GM19035 (cell line): Measurements from ENCODE around the gene CXCL16.

Experiments used
- ATAC-seq: cut with Tn5 transposase; IDR thresholded peaks from one replicate; pipeline ENCODE4 v1.9.1; 2021; ENCODE audit not compliant: unreplicated experiment

The CXCL16 gene

DNA sequence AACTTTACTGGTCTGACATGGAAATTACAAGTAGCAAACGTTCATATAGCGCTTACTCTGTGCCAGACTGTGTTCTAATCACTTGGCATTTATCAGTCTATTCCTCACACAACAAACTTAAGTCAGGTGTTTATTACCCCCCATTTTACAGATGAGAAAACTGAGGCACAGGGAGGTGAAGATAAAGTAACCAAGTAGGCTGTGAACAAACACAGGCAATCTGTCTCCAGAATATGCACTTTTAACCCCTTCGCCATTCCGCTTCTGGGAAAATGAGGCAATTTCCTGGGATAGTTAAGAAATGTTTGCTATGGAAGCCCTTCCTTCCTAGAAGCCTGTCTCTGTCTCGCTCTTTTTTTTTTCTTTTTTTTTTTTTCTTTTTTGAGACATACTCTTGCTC, 12.2 kb upstream of the CXCL16 start:
- ATAC-seq = no peak

DNA sequence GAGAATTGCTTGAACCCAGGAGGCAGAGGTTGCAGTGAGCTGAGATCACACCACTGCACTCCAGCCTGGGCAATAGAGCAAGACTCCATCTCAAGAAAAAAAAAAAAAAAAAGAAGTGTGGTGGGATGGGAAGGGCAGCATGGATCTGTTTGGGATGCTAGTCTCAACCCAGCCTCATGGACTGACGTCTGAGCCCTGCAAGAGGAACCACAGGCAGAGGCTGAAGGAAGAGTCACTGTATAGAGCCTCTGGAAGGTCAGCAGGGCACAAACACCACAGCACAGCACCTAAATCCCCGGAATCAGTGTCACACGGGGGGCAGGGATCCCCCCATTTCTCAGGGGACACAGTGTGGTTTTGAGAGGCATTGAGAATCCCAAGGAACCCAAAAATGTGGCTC, 10.9 kb upstream of the CXCL16 start:
- no peak for ATAC-seq

GRCh38 chr17:4748686-4749085, 9.0 kb upstream of the CXCL16 start:
- ATAC-seq = no peak

DNA sequence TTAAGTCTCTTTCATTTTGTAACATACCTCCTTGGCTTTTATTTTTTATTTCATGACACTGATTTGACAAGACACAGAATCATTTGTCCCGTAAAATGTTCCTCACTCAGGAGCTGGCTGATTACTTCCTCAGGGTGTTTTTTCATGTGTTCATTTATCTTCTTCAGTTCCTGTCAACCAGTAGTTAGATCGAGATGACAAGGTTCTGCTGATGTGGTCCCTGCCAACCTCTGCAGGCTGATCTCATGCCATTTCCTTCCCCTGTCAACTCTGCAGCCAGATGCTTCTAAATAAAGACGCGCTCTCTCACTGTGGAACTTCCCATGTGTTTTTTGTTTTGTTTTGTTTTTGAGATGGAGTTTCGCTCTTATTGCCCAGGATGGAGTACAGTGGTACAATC, 8.1 kb upstream of the CXCL16 start:
- no peak for ATAC-seq

DNA sequence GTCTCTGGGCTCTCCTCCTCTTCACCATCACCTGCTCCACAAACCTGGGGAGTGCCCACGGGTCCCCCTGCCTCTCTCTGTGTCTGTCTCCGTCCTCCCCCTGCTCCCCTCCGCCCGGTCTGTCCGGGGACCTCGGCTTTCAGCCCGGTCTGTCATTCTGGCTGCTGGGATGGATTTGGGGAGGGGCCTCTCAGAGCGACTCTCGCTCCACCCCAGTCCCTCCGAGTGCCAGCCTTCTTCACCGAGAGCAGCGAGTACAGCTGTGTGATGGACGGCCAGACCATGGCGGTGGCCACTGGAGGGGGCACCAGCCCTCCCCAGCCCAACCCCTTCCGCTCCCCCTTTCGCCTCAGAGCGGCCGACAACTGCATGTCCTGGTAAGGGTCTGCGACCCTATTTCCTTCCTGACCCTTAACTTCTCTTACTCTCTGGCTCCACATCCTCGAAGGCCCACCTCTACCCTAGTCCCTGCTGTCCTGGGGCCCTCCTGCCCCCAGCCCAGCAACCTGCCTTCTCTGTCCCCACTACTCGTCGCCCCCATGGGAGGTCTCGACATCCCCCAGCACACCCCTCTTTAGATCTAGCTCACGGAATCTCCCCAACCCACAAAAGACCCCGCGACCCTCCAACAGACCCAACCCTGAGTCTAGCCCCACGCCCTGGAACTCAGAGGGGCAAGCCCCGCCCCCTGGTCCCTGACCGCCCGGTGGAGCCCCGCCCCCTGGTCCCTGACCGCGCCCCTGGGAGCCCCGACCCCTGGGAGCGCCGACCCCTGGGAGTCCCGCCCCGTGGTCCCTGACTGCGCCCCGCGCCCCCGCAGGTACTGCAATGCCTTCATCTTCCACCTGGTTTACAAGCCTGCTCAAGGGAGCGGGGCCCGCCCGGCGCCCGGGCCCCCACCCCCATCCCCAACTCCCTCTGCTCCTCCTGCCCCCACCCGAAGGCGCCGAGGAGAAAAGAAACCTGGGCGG, 5.6 kb upstream of the CXCL16 start:
- no peak for ATAC-seq

DNA sequence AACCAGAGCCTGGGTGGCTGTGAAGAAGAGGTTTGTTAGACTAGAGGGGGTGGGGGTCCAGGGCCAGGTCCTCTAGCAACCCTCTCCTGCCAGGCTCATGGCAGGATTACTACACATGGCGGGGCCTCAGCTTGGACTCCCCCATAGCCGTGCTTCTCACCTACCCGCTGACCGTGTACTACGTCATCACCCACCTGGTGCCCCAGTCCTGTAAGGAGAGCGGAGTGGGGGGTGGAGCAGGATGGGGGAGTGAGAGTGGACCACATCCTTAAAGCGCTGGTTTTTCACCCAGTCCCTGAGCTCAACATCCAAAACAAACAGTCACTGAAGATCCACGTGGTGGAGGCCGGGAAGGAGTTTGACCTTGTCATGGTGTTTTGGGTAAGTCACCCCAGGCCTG, 4.2 kb upstream of the CXCL16 start:
- no peak for ATAC-seq

- ATAC-seq = no peak
Observed at GRCh38 chr17:4743216-4743615, 3.5 kb upstream of the CXCL16 start.

- ATAC-seq = no peak
Observed at GRCh38 chr17:4742629-4743028, 2.9 kb upstream of the CXCL16 start.

DNA sequence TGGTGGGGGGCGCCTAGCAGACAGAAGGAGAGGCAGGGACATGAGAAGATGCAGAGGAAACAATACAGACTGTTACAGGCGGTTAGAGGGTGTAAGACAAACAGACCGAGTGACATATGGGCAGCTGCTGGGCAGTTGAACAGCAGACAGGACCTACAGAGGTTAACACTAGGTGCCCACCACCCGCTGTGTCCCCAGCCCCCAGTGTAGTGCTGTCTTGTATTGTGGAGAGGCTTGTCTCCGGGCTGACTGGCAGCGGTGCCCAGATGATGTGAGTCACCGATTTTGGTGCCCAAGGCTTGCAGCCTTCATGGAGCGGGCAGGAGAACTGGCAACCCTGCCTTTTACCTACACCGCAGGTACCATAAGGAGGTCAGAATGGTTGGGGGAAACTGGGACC, 2.4 kb upstream of the CXCL16 start:
- no peak for ATAC-seq

DNA sequence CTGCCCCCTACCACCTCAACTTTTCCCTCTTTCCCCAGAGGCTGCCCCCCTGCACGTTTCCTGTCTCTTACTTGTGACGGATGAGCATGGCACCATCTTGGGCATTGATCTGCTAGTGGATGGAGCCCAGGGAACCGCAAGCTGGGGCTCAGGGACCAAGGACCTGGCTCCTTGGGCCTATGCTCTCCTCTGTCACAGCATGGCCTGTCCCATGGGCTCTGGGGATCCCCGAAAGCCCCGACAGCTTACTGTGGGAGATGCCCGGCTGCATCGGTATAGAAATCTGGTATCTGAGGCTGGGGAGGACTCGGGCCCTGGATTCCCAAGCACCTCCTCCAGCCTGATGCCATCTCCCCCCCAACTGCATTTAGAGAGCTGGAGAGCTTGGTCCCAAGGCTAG, 1.8 kb upstream of the CXCL16 start:
- no peak for ATAC-seq

GRCh38 chr17:4740584-4740983, 856 bp upstream of the CXCL16 start:
- no peak for ATAC-seq

DNA sequence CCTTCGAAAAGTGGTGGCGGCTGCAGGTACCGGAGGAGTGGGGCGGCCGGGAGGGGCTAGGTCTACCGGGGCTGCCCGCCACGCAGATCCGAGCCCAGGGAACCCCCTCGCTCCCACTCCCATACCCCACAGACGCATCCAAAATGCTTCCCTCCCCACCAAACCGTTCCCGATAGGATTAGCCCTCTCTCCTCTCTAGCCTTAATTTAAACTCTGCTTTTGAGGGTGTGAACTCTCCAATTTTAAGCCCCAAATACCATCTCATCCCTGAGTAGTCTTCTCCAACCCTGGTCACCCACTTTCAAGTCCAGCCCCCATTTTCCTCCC, 260 bp upstream of the CXCL16 start:
- no peak for ATAC-seq

GRCh38 chr17:4738136-4739121, 1.3 kb downstream of the CXCL16 start:
- no peak for ATAC-seq

GRCh38 chr17:4735876-4736651, 3.7 kb downstream of the CXCL16 start:
- no peak for ATAC-seq

- no peak for ATAC-seq
Observed at GRCh38 chr17:4734857-4735475, 4.8 kb downstream of the CXCL16 start.

- ATAC-seq = no peak
Observed at GRCh38 chr17:4733073-4733531, 6.6 kb downstream of the CXCL16 start.

- no peak for ATAC-seq
Observed at GRCh38 chr17:4728124-4728523, 11.6 kb downstream of the CXCL16 start.

DNA sequence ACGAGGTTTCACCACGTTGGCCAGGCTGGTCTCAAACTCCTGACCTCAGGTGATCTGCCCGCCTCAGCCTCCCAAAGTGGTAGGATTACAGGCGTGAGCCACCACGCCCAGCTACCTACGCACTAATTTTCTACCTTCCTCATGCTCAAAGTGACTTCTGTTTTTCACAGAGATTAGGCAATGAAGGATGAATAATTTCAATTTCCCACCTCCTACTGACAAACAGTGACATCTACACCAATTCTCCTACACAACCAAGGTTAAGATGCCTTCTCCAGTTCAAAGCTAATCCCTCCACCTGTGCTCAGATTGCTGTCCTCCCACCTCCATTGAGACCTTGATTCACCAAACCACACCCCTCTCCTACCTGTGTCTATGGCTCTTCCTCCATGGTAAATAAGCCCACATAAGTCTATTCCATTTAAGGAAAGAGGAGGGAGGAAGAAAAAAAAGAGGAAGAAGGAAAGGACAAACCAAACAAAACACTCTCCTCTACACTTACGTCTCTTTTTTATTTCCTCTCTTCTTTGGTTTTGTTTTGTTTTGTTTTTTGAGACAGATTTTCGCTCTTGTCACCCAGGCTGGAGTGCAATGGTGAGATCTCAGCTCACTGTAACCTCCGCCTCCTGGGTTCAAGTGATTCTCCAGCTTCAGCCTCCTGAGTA, 13.9 kb downstream of the CXCL16 start:
- ATAC-seq = no peak

GRCh38 chr17:4724650-4725049, 15.1 kb downstream of the CXCL16 start:
- ATAC-seq = no peak

DNA sequence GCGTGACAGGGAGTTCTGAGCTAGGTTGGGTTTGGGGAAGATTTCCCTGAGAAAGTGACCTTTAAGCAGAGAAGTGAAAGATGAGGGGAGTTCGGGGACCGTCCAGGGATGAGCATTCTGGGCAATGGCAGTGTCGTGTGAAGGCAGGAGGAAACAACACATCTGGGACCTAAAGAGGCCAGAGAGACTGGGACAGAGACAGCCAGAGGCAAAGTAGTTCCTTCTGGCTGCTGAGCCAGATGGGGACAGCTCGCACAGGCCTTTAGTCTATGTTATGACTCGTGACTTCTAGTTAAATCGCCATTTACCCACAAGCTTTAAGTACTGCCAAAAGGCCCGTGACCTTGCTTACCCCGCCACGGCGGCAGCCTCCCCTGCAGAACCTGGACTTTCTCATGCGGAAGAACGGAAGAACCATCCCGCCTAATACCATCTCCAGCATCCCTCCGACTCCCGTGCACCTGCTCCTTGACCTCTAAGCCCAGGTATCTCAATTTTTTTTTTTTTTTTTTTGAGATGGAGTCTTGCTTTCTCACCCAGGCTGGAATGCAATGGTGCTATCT, 17.0 kb downstream of the CXCL16 start:
- no peak for ATAC-seq
